Measurements from ENCODE around the gene LAMA5. TPM values are rescaled to one million over a fixed set of nuclear protein-coding genes. Genes with fewer than 3 reads are reported as not detected.
A peak's percentile ranks its signal among the peaks of the same experiment; 100 is the strongest.

LAMA5 gene
- total RNA-seq, 1 donor from 2014 or later = 70.9 TPM

DNA sequence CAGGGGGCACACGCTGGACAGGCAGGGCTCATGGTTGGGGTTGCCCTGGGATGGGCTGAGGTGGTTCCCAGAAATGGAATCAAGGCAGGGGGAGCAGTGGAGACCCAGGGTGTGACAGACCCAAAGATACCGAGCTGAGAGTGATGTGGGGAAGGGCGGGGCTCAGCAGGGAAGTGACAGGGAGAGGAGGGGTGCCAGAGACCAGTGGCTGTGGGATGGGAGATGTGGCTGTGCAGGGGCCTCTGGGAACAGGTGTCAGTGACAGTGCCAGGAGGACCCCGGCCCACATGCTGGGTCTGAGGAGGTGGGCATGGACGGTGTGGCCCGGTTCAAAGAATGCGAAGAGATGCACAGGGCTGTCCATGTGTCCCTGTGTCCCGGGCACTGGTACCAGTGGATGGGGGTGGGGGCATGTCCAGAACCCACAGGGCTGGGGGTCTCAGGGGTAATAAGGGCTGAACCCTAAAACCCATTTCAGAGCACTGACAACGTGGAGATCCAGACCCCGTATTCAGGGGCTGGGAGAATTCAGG is 38.9 kb upstream of the LAMA5 start:
- peak overlapping the region; percentile 78 for H3K4me3 ChIP-seq
- TF ChIP-seq, protein P1, sequence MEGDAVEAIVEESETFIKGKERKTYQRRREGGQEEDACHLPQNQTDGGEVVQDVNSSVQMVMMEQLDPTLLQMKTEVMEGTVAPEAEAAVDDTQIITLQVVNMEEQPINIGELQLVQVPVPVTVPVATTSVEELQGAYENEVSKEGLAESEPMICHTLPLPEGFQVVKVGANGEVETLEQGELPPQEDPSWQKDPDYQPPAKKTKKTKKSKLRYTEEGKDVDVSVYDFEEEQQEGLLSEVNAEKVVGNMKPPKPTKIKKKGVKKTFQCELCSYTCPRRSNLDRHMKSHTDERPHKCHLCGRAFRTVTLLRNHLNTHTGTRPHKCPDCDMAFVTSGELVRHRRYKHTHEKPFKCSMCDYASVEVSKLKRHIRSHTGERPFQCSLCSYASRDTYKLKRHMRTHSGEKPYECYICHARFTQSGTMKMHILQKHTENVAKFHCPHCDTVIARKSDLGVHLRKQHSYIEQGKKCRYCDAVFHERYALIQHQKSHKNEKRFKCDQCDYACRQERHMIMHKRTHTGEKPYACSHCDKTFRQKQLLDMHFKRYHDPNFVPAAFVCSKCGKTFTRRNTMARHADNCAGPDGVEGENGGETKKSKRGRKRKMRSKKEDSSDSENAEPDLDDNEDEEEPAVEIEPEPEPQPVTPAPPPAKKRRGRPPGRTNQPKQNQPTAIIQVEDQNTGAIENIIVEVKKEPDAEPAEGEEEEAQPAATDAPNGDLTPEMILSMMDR (IDR thresholded peaks at IDR 0.05; ENCODE audit: borderline replicate concordance) = no peak
- no peaks in the 10 kb centered on the region for H3K9me3 ChIP-seq (replicated peaks)
- DNase-seq = no peak
- no peaks in the 10 kb centered on the region for H3K36me3 ChIP-seq
- H3K4me1 ChIP-seq = peaks cover 38% of the 10 kb centered on the region
- H3K27ac ChIP-seq (replicated peaks) = peak overlapping the region; percentile 76
- H3K27me3 ChIP-seq (ENCODE audit: low read depth) = no peaks in the 10 kb centered on the region
- intact Hi-C loops (cut with micrococcal nuclease) = no loop called here

DNA sequence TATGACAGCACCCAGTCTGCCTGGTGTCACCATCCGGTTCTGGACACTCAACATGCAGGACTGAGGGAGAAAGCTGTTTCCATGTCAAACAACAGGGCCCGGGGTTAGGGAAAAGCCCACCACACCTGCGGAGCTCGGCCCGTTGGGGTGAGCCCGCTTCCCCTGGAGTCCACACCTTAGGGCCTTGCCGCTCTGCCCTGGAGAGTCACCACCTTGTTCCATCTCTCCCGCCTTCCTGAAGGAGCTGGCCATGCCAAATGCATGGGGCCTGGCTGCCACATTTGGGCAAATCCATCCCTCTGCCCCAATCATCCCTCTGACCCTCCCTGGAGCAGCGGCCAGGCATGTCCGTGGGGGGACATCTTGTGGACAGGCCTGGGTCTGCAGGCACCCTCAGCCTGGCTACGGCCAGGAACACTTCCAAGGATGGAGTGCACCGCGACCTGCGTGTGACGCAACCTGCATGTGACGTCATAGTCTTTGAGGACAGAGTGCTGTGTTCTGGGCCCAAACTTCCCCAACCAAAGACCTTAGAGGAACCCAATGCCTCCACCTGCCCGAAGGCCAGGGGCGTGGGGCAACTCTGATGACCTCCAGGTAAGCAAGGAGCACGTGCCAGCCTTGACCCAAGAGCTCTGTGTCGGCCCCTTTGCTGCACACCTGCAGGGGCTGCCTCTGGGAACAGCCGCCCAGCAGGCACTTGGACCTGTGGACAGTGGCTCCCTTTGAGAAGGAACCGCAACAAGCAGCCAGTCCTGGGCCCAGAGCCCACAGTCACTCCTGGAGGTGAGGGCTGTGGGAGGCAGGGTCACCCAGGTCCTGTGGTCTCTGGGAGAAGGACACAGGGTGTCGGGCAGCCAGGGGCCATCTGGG is 38.2 kb upstream of the LAMA5 start:
- Histone ChIP-seq H3K4me1 (peaks cover 34% of the 10 kb centered on the region), H3K36me3 (no peaks in the 10 kb centered on the region), H3K9me3 (replicated peaks) (no peaks in the 10 kb centered on the region), H3K27me3 (ENCODE audit: low read depth) (no peaks in the 10 kb centered on the region), H3K27ac (replicated peaks) (peak overlapping the region; percentile 76), H3K4me3 (peak overlapping the region; percentile 78)
- intact Hi-C loops (cut with micrococcal nuclease) = no loop called here
- peak; percentile 38 for DNase-seq
- TF ChIP-seq, protein P1 (IDR thresholded peaks at IDR 0.05; ENCODE audit: borderline replicate concordance) = peak; percentile 73

DNA sequence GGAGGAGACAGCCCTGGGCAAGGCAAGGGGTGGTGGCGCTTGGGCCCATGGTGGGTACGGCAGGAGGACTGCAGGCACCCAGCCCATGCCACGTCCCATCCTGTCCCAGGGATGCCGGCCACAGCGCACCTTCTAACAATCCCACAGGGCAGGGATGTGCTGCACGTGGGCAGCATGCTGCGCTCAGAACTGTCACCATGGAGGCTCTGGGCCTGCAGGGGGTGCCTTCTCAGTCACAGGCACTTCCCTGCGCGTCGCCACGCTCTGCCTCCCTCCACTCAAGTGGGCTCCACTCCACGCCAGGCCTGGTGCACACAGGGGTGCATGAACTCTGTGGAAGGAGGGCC is 37.6 kb upstream of the LAMA5 start:
- intact Hi-C loops (cut with micrococcal nuclease) = no loop called here
- Histone ChIP-seq H3K27ac (replicated peaks) (no peak overlapping the region), H3K9me3 (replicated peaks) (no peaks in the 10 kb centered on the region), H3K27me3 (ENCODE audit: low read depth) (no peaks in the 10 kb centered on the region), H3K4me1 (peaks cover 28% of the 10 kb centered on the region), H3K4me3 (no peak overlapping the region), H3K36me3 (no peaks in the 10 kb centered on the region)
- DNase-seq = no peak
- TF ChIP-seq, protein P1 (IDR thresholded peaks at IDR 0.05; ENCODE audit: borderline replicate concordance) = no peak

DNA sequence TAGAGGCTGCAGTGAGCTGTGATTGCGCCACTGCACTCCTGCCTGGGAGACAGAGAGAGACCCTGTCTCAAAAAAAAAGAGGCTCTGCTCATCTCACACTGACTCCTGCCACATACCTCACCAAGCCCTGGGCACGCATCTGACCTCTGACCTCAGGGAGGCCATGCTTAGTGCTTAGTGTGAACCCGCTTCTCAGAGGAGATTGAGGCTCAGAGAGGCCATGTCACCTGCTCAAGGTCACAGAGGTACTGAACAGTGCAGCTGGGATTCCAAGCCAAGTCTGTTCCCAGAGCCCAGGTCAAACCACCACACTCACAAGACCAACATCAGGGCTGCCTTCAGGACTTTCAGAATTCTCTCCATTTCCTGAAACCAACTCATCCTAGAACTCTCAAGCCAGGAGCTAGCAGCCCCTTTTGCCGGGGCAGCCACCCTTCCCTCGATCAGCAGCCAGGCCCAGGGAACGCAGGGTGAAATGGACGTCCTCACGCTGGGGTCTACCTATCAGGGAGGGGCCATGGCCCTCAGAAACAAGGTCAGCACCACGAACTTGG is 37.1 kb upstream of the LAMA5 start:
- TF ChIP-seq, protein P1 (IDR thresholded peaks at IDR 0.05; ENCODE audit: borderline replicate concordance) = no peak
- no peaks in the 10 kb centered on the region for H3K9me3 ChIP-seq (replicated peaks)
- no peaks in the 10 kb centered on the region for H3K27me3 ChIP-seq (ENCODE audit: low read depth)
- no peak for DNase-seq
- H3K4me3 ChIP-seq = no peak overlapping the region
- peaks cover 26% of the 10 kb centered on the region for H3K4me1 ChIP-seq
- H3K27ac ChIP-seq (replicated peaks) = no peak overlapping the region
- H3K36me3 ChIP-seq = no peaks in the 10 kb centered on the region
- intact Hi-C loops (cut with micrococcal nuclease) = no loop called here

DNA sequence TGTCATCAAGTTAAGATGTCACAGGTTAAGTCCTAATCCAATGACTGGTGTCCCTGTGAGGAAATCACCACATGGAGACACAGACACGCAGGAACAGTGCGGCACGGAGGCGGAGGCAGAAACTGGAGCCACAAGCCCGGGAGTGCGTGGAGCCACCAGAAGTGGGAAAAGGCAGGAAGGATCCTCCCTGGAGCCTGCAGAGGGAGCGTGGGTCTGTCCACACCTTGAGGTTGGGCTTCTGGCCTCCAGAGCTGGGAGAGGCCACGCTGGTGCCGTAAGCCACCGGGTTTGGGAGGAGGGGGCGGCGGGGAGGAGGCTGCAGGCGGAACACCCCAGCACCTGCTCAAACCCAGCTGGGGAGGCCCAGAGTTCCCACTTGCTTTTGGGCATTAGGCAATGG is 36.2 kb upstream of the LAMA5 start:
- Histone ChIP-seq H3K27ac (replicated peaks) (no peak overlapping the region), H3K9me3 (replicated peaks) (no peaks in the 10 kb centered on the region), H3K4me3 (no peak overlapping the region), H3K27me3 (ENCODE audit: low read depth) (no peaks in the 10 kb centered on the region), H3K36me3 (no peaks in the 10 kb centered on the region), H3K4me1 (peaks cover 26% of the 10 kb centered on the region)
- TF ChIP-seq, protein P1 (IDR thresholded peaks at IDR 0.05; ENCODE audit: borderline replicate concordance) = no peak
- no peak for DNase-seq
- intact Hi-C loops (cut with micrococcal nuclease) = no loop called here
